Mesenteric fat pad (tissue), 1 donor: ENCODE data around the gene INPPL1. TPM values are rescaled to one million over a fixed set of nuclear protein-coding genes. Genes with fewer than 3 reads are reported as not detected.
"Not testable (repeated sequence)": the region's sequence is repeated elsewhere in the genome, so short reads cannot be mapped to it uniquely, and the experiment has no call there.

Experiments
- DNase-seq: peaks from one replicate; pipeline ENCODE4 v3.0.0-alpha.2; 2020; ENCODE audit warnings: low spot score
- total RNA-seq: library from RNA; stranded (reverse); fragmentation: NEBNext Ultra II Directional; extraction: Animal tissue kit (Norgen Biotek cat#: 25700); gene quantifications from one replicate; pipeline ENCODE4 v1.2.1, GENCODE V29; 2021
- donor health status: DM: yes; HTN: yes; CAD: no.

The INPPL1 gene
- total RNA-seq, 1 donor from 2014 or later = 107 TPM

DNA sequence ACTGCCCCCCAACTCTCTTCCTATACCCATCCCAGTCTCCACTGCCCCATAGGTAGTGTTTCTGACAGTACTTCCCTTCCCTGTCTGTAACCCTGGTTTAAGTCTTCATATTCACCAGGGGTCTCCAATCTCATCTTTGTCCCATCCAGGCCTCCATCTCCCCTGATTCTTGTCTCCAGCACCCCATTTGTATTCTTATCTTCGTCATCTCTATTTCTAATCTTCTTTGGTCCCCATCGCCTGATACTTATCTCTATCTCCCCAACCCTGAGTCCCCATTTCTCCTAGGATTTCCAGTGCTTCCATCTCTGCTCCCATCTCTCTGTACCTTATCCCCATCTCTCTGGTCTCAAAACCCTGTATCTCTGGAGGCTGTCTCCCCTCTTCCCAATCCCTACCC, 17.6 kb downstream of the INPPL1 start:
- DNase-seq = no peak

DNA sequence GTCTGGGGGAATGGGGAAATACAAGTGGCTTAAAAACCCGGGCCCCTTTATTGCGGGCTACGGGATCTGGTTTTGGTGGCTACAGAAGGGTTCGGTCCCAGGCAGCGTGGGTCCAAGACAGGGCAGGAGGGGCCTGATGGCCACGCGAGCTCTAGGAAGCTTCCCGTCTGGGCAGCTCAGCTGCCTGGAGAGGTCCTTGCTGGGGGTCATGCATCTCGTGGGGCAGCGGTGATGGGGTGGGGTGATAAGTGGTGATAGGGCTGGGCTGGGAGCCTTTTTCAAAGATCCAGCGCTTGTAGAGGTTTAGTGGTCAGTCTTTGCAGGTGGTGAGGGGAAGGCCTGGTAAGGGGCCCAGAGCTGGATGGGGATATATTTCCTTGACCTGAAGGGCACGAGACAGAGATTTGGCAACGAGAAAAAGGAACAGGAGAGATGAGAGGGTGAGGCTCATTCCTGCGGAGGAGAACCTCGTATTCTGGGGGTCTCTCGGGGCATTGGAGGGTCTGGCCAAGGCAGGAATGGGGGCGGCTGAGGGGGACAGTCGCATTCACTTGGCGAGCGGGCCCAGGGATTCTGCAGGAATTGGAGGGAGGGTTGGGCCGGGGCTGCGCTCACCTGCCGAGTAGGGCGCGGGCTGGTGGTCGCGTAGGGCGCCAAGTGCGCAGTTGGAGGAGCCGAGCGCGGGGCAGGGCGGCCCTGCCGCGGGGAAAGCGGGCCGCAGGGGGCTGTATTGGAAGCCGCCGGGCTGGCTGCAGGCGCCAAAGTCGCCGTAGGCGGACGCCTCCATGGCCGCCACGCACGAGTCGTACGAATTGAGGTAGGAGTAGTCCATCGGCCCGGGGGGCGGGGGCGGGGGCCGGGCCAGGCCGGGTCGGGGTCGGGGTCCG, 18.8 kb downstream of the INPPL1 start:
- DNase-seq = peak; percentile 57

- DNase-seq = no peak
Measured at GRCh38 chr11:72244060-72244360, 19.4 kb downstream of the INPPL1 start, which contains the start of gene PHOX2A. TSS of gene PHOX2A (minus strand) at chr11:72244176. CDS start at chr11:72244004, 172 bp downstream.

DNA sequence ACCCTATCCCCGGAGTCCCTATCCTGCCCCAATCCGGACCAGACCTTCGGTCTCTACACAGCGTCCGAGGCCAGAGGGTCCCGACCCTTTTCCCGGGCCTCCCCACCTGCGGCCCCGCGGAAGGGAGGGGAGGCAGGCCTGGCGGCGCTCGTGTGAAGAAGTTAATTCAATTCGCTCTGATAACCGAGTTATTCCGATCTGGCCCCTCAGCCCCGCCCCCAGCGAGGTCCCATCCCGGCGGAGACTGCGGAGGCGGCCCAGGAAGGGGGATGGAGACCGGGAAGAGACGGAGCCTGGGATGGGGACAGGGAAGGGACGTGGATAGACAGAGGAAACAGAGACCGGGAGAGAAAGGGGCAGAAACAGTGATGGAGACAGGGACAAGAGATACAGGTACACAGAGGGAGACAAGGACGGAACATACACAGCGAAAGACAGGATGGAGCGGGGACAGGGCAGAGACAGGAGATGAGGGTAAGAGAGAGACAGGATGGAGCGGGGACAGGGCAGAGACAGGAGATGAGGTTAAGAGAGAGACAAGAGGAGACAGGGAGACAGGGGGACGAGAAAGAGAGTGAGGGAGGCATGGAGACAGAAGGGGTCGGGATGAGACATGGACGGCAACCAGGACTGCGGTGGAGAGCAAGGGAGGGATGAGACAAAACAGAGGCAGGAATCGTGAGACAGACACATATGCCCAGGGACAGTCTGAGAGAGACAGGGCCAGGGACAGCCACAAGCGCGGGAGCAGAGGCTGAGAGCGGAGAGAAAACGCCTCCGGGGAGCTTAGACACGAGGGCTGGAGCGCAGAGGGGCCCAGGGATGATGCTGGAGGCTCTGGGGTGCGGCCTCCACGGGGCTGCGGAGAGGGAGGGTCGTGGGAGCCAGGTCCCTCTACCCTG, 20.0 kb downstream of the INPPL1 start:
- no peak for DNase-seq

DNA sequence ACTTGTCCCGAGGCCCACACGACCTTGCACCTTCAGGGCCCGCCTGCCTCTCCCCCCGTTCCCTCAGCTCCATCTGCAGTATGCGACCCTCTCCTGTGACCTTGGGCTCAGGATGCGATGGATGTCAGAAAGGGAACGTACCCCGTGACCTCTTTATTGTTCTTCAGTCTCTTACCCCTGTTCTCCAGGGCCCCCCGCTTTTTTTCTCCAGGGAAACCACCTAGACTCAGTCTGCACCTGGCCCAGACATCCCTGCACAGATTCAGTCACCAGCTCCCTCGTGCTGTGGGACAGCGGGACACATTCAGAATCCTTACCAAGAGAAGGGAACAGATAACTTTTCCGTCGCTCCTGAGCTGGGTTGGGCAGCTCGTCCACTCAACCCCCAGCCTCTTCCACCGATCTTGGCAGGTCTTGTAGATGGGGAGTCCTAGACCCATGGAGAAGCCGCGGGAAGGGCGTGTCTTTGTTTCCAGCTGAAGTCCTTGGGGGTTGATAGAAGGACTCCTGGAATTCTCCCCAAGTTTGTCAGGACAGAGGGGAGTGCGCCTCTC, 20.8 kb downstream of the INPPL1 start:
- DNase-seq = no peak

DNA sequence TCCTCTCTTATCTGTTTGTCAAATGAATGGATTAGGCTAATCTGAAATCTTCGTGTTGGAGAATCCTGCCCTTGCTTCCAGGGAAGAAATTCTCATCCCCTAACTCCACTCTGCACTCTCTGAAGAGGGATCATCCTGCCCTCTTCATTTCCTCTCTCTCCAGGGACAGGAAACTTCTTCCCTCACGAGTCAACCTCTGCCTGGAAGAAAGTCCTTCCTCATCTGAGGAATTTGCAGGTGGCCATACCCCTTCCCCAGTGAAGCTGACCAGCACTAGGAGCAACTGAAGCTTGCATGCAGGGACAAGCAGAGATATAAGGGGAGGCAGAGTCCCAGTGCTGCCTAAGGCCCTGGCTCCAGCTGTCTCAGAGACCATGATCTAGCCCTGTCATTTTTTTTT, 23.0 kb downstream of the INPPL1 start:
- DNase-seq = no peak

DNA sequence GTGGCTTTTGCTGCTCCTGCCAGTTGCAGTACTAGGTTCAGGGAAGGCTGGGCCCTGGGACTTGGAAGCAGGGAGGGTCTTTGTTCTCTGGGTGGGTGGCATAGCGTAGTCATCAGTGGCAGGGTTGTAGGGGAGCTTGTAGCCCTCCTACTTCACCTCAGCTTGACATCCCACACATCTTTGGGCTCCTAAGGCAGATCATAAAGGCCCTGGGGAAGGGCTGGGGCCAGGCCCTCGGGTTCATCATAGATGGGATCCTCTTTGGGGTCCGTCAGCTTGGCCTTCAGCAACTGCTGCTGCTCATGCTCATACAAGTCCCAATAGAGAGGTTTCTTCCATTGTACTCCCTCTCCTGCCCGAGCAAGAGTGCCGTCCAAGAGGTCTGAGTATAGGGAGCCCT, 25.4 kb downstream of the INPPL1 start:
- no peak for DNase-seq

GRCh38 chr11:72250661-72251464, 26.3 kb downstream of the INPPL1 start:
- DNase-seq = no peak

DNA sequence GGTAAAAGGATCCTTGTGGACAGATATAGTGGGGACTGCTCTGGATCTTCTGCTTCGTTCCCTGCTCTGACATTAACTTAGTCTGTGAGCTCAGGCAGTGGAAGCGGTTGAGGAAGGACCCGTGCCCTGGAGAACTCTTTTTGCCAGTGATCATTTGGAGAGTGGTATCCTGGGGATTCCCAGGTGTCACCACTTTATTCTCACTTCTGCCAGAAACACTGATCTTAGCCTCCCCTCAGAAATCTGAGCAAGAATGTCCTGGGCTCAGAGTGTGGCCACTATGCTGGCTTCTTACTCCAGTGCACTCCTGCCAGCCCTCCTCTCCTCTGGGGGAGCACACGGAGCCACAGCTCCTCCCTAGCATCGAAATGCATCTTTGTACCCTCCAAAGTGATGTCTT, 27.0 kb downstream of the INPPL1 start:
- no peak for DNase-seq

GRCh38 chr11:72253392-72253791, 28.8 kb downstream of the INPPL1 start:
- DNase-seq = no peak

GRCh38 chr11:72254299-72254993, 29.9 kb downstream of the INPPL1 start:
- DNase-seq = no peak

DNA sequence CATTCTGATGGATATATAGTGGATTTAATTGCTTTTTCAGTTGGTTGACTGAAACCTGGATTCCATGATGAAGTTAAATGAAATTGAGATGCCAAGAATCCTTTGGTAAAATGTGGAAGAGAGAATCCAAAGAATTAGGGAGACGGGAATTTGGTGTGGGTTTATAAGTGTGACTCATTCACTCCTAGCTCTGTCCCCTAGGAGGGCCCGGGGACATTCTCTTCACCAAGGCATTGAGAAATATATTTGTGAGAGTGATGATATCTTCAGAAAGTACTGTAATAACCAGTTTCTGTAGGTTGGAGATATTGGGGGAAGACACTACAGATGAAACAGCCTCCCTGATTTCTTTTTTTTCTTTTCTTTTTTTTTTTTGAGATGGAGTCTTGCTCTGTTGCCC, 33.0 kb downstream of the INPPL1 start:
- no peak for DNase-seq

DNA sequence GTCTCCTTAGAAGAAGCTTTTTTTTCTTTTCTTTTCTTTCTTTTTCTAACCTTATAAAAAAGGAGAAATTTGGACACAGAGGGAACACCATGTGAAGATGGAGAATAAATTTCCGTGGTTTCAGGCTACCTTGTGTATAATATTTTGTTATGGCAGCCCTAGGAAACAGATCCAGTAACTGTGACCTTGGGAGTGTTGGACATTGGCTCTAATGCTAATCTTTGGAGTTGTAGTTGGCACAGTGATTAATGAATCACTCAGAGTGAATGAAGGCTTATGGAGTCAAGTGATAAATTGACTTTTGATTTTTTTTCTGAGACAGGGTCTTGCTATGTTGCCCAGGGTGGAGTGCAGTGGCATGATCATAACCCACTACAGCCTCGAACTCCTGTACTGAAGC, 34.9 kb downstream of the INPPL1 start:
- no peak for DNase-seq

GRCh38 chr11:72260574-72260973, 36.0 kb downstream of the INPPL1 start:
- no peak for DNase-seq

DNA sequence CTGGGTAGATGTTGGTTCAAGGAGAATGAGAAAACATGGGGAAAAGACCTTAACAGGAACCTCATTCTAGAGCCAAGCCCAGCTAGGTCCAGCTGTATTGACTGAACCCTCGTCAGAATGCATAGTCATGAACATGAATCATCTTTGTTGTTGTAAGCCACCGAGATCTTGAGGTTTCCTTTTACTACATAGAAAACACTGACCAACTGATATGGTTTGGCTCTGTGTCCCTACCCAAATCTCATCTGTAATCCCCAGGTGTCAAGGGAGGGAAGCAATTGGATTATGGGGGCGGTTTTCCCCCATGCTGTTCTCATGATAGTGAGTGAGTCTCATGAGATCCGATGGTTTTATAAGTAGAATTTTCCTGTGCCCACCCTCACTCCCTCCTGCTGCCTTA, 38.8 kb downstream of the INPPL1 start:
- DNase-seq = no peak

GRCh38 chr11:72265951-72266350, 41.4 kb downstream of the INPPL1 start:
- DNase-seq = no peak

GRCh38 chr11:72266960-72267359, 42.4 kb downstream of the INPPL1 start:
- DNase-seq = not testable (repeated sequence)

GRCh38 chr11:72267956-72268617, 43.5 kb downstream of the INPPL1 start:
- DNase-seq = no peak

DNA sequence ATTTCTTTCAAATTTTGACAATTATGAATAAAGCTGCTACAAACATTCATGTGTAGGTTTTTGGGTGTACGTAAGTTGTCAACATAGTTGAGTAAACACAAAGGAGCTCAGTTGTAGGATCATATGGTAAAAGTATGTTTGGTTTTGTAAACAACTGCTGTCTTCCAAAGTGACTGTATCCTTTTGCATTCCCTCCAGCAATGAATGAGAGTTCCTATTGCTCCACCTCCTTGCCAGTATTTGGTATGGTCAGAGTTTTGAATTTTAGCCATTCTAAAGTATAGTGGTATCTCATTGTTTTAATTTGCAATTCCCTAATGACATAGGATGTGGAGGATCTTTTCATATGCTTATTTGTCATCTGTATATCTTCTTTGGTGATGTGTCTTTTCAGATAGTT, 47.4 kb downstream of the INPPL1 start:
- no peak for DNase-seq

- DNase-seq = no peak
Measured at GRCh38 chr11:72274435-72274834, 49.9 kb downstream of the INPPL1 start.
